GM12874 (cell line): Measurements from ENCODE around the gene CPA2.

ENCODE experiments used
- TF ChIP-seq, protein P1 (sequence below): IDR thresholded peaks from 2 replicates; pipeline ENCODE4 v1.5.1; 2011; ENCODE audit warnings: low read depth, mild to moderate bottlenecking, control low read depth, low read length, moderate library complexity; ENCODE audit not compliant: insufficient read depth

The CPA2 gene

GRCh38 chr7:130303127-130303526 is 36.5 kb downstream of the CPA2 start:
- TF ChIP-seq, protein P1, sequence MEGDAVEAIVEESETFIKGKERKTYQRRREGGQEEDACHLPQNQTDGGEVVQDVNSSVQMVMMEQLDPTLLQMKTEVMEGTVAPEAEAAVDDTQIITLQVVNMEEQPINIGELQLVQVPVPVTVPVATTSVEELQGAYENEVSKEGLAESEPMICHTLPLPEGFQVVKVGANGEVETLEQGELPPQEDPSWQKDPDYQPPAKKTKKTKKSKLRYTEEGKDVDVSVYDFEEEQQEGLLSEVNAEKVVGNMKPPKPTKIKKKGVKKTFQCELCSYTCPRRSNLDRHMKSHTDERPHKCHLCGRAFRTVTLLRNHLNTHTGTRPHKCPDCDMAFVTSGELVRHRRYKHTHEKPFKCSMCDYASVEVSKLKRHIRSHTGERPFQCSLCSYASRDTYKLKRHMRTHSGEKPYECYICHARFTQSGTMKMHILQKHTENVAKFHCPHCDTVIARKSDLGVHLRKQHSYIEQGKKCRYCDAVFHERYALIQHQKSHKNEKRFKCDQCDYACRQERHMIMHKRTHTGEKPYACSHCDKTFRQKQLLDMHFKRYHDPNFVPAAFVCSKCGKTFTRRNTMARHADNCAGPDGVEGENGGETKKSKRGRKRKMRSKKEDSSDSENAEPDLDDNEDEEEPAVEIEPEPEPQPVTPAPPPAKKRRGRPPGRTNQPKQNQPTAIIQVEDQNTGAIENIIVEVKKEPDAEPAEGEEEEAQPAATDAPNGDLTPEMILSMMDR: no peak

DNA sequence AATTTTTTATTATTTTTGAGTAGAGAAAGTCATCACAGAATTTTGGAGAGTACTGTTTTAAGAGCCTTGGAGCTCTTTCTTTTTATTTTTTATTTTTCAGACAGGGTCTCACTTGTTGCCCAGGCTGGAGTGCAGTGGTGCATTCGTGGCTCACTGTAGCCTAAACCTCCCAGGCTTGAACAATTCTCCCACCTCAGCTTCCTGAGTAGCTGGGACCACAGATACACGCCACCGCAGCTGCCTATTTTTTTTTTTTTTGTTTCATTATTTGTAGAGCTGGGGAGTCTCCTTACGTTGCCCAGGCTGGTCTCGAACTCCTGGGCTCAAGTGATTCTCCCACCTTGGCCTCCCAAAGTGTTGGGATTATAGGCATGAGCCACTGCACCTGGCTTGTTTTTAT is 36.9 kb downstream of the CPA2 start:
- TF ChIP-seq, protein P1: no peak

GRCh38 chr7:130303982-130304381 is 37.3 kb downstream of the CPA2 start:
- TF ChIP-seq, protein P1: no peak

DNA sequence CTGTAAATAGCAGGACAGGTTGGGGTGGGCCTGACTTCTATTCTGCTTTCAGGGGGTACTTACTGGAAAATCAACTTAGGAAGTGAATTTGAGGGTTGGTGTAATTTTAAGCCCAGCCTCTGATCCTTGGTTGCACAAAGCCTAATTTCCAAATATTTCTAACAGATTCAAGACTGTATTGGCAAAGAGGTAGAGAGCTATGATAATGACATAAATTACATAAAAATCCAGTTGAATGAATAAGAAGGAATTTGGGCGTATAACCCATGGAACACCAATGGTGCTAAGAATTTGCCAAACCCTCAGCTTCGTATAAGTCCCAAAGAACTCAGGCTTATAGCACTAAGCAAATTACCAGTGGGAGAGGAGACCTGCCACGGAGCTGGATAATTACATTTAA is 38.2 kb downstream of the CPA2 start:
- TF ChIP-seq, protein P1: no peak

- TF ChIP-seq, protein P1: no peak
Measured at GRCh38 chr7:130305433-130306042, 38.9 kb downstream of the CPA2 start.

GRCh38 chr7:130309986-130310385 is 43.3 kb downstream of the CPA2 start:
- TF ChIP-seq, protein P1: no peak

DNA sequence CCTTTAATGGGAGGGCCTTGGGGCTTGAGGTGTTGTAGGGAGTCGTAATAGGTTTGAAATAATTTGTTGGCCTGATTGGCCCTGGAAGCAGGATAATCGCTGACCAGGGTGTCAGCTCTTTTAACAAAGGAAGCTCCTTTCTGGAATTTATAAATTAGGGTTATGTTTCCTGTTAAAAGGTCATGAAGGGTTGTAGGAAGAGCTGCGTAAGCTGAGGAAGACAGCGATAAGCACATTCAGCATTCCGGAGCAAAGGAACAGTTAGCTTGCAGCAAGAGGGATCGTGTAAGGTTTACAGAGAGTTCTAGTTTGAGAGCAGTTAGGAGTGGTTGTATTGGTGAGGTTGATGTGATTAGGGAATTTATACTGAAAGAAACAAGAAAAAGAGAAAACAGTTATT is 47.6 kb downstream of the CPA2 start:
- TF ChIP-seq, protein P1: no peak
